Right lobe of liver (tissue), 6 donors: ENCODE results near the gene NOS1AP. TPM values are rescaled to one million over a fixed set of nuclear protein-coding genes. Genes with fewer than 3 reads are reported as not detected.
"Not testable (repeated sequence)": the region's sequence is repeated elsewhere in the genome, so short reads cannot be mapped to it uniquely, and the experiment has no call there.

Experiments
- ATAC-seq, 4 donors: fragments of 200-7000 bp; cut with Tn5 transposase; one replicate each; pipeline ENCODE4 v1.9.1; 2020; ENCODE audit warnings: mild to moderate bottlenecking in 4 of 4, moderate library complexity in 4 of 4
- DNase-seq, 3 donors: peaks; one replicate each; pipeline ENCODE4 v3.0.0-alpha.2; 2020
- H3K27ac ChIP-seq, 3 donors: fragments of 200-600 bp; one replicate each; pipeline ENCODE4 v1.8.0; 2022
- H3K27me3 ChIP-seq, 2 donors: fragments of 200-600 bp; one replicate each; pipeline ENCODE4 v1.8.0; 2022
- H3K36me3 ChIP-seq, 4 donors: fragments of 200-600 bp; sonication (generic) in 1 of 4; one replicate each; pipeline versions ENCODE4 v1.5.1 to v1.8.0; 2017 to 2022; ENCODE audit warnings: control low read depth in 1 of 4
- H3K4me1 ChIP-seq, 4 donors: fragments of 200-600 bp; sonication (generic) in 1 of 4; one replicate each; pipeline versions ENCODE4 v1.5.1 to v1.8.0; 2017 to 2022; ENCODE audit warnings: control low read depth in 1 of 4
- H3K4me3 ChIP-seq, 3 donors: fragments of 200-600 bp; one replicate each; pipeline ENCODE4 v1.8.0; 2022
- H3K9me3 ChIP-seq, 4 donors: fragments of 200-600 bp; sonication (generic) in 1 of 4; one replicate each; pipeline versions ENCODE4 v1.5.1 to v1.8.0; 2017 to 2022; ENCODE audit warnings: control low read depth in 1 of 4
- POLR2A ChIP-seq: fragments of 450-650 bp; IDR thresholded peaks from one replicate; pipeline ENCODE4 v1.6.1; 2017; ENCODE audit warnings: antibody characterized with exemption, mild to moderate bottlenecking
- WGBS: methylation state at CpG from one replicate; pipeline ENCODE4 v1.1.6; 2018; ENCODE audit warnings: low coverage, low lambda C conversion rate; ENCODE audit not compliant: insufficient coverage; ENCODE audit errors: missing lambda C conversion rate; 5-methylcytosine and 5-hydroxymethylcytosine counted together
- intact Hi-C, 2 donors: fragments of 100-400 bp; cut with DNase I; formaldehyde crosslinking; loops; one replicate each; pipeline versions ENCODE4 v1.11.2 to v1.14.1; 2022
- microRNA counts: library from miRNA; unstranded; fragments of <30 nt; microRNA quantifications from one replicate; lab custom pipeline; 2016
- microRNA-seq, 2 donors: library from miRNA; unstranded; fragments of <30 nt; microRNA quantifications; one replicate each; pipeline ENCODE4, GENCODE V29; 2019 to 2020
- small RNA-seq, 2 experiments: library from RNA; depleted of rRNA; stranded (forward); fragments of <200 nt; gene quantifications; one replicate each; pipeline ENCODE3, GENCODE V24; 2016
- total RNA-seq, 6 experiments: library from RNA; depleted of rRNA in 2 of 6; stranded (reverse); fragments of >200 nt in 2 of 6; fragmentation: NEBNext Ultra II Directional in 3 of 6; extraction: Animal tissue kit (Norgen Biotek cat#: 25700) in 3 of 6; gene quantifications; one replicate each; pipeline versions ENCODE4 v1.1.0 to v1.2.4, GENCODE V29; 2016 to 2023
- TF ChIP-seq, protein P1 (sequence below), 4 donors: fragments of 200-600 bp in 3 of 4; fragments of 450-650 bp in 1 of 4; IDR thresholded peaks; one replicate each; pipeline versions ENCODE4 v1.5.1 to v1.8.0; 2016 to 2022; ENCODE audit warnings: antibody characterized with exemption in 4 of 4, mild to moderate bottlenecking in 2 of 4
- donor health status: DM: no; HTN: yes; CAD: no.
- donor health status: DM: no; HTN: no; CAD: no.
- donor health status: DM: no; HTN: no; CAD: no.
- donor health status: DM: no; HTN: yes; CAD: no.
- donor health status: DM: no; HTN: yes; CAD: no.

The NOS1AP gene
- total RNA-seq, 6 experiments from 2014 or later = 4.7 to 24.8 (median 11.6) TPM

DNA sequence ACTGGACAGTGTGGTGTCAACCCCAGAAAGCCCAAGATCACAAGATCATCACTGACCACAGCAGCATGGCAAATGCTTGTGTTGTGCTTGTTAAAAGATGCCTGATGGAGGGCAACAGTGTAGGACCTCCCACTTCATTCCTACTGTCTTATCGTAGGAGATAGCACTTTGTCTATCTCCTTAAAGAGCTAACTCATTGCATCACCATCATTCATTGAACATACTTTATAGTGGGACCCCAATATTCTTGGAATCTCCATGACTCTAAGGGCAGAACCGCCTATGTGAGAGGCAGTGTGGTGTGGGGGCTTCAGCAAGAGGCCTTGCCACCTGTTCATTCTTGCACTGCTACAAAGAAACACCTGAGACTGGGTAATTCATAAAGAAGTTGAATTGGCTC is 347.4 kb downstream of the NOS1AP start:
- 78% methylated on average over 2 of the region's 2 CpGs for WGBS
- no peaks in the 10 kb centered on the region for H3K36me3 ChIP-seq
- no peak for ATAC-seq
- DNase-seq = no peak
- intact Hi-C loops = no loop called here
- TF ChIP-seq, protein P1, sequence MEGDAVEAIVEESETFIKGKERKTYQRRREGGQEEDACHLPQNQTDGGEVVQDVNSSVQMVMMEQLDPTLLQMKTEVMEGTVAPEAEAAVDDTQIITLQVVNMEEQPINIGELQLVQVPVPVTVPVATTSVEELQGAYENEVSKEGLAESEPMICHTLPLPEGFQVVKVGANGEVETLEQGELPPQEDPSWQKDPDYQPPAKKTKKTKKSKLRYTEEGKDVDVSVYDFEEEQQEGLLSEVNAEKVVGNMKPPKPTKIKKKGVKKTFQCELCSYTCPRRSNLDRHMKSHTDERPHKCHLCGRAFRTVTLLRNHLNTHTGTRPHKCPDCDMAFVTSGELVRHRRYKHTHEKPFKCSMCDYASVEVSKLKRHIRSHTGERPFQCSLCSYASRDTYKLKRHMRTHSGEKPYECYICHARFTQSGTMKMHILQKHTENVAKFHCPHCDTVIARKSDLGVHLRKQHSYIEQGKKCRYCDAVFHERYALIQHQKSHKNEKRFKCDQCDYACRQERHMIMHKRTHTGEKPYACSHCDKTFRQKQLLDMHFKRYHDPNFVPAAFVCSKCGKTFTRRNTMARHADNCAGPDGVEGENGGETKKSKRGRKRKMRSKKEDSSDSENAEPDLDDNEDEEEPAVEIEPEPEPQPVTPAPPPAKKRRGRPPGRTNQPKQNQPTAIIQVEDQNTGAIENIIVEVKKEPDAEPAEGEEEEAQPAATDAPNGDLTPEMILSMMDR (IDR thresholded peaks at IDR 0.05) = no peak
- no peak for TF ChIP-seq POLR2A
- no peaks in the 10 kb centered on the region for H3K4me1 ChIP-seq
- no peaks in the 10 kb centered on the region for H3K27me3 ChIP-seq
- no peaks in the 10 kb centered on the region for H3K9me3 ChIP-seq
- no peak overlapping the region for H3K27ac ChIP-seq
- no peak overlapping the region for H3K4me3 ChIP-seq

DNA sequence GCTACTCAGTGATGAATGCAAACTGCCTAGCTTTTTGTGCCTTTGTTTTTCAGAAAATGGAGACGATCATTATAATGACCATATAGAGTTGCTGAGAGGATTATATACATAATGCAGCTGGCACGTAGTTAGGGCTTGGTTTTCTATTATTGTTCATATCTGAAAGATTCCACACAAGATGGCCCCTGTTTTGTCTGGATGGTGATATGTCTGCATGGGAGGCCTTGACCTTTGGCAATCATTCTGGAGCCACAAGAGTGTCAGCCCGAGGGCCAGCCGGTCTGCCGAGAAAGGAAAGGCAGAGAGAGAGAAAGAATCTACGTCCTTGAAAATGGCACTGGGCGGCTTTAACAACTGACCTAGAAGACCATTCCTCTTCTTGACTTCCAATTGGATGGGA is 348.2 kb downstream of the NOS1AP start:
- ATAC-seq (no peak), DNase-seq (no peak)
- intact Hi-C loops = no loop called here
- Histone ChIP-seq H3K27me3 (no peaks in the 10 kb centered on the region), H3K36me3 (no peaks in the 10 kb centered on the region), H3K4me3 (no peak overlapping the region), H3K9me3 (no peaks in the 10 kb centered on the region), H3K27ac (no peak overlapping the region), H3K4me1 (no peaks in the 10 kb centered on the region)
- TF ChIP-seq POLR2A = no peak
- TF ChIP-seq, protein P1 (IDR thresholded peaks at IDR 0.05) = no peak
- WGBS = 80% methylated on average over 7 of the region's 7 CpGs

DNA sequence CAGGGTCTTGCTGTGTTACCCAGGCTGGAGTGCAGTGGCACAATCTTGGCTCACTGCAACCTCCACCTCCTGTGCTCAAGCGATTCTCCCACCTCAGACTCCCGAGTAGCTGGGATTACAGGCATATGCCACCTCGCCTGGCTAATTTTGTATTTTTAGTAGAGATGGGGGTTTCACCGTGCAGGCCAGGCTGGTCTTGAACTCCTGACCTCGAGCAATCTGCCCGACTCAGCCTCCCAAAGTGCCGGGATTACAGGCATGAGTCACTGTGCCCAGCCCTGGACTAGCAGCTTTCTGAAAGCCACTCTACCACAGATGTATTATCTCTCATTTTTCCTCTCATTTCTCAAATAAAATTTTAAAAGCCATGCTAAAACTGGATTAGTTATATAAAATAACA is 349.1 kb downstream of the NOS1AP start:
- H3K4me1 ChIP-seq, ATAC-seq, H3K27me3 ChIP-seq, H3K4me3 ChIP-seq, H3K27ac ChIP-seq, H3K9me3 ChIP-seq, intact Hi-C loops, H3K36me3 ChIP-seq, DNase-seq: not testable (repeated sequence)
- WGBS = 55% methylated on average over 4 of the region's 7 CpGs

DNA sequence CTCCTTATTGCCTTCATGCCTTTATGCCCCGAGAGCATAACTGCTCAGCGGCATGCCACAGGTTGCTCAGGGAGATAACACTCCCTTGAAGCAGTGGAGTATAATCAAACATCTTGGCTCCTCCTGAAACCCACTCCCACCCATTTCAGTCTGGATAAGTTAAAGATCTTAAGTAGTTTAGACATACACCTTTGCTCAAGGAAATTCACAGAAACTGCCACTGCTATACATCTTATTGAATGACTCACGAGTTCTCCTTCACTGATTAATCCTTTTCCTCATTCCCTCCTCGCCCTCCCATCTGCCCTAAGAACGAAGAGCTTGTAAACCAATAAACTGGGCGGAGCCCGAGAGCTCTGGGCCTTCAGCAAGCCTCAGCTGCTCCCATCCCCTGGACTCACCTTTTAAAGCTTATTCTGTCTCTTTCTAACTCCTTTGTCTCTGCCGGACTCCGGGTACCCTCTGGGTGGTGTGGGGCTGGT is 350.0 kb downstream of the NOS1AP start:
- H3K27ac ChIP-seq, ATAC-seq, H3K4me1 ChIP-seq, H3K27me3 ChIP-seq, H3K36me3 ChIP-seq, H3K4me3 ChIP-seq, H3K9me3 ChIP-seq, intact Hi-C loops, DNase-seq: not testable (repeated sequence)
- 57% methylated on average over 7 of the region's 9 CpGs for WGBS

MicroRNAs within 50 kb of the gene (microRNA counts, 767-probe panel; counts per million panel counts)
- 237 counts per million for microRNA hsa-miR-556-3p (lab: Ali Mortazavi, UCI)
- microRNA hsa-miR-556-5p (lab: Ali Mortazavi, UCI) = 237 counts per million

Small RNA genes lying within 50 kb of the gene (microRNA-seq; reads per million reads assigned to microRNA genes)
- gene MIR4654 (0 reads per million in 2 donors), gene MIR556 (93.1 to 120 reads per million in 2 donors)

Small RNA genes lying within 50 kb of the gene (small RNA-seq; reads per million reads assigned to genes)
- gene MIR4654 = 0 to 0.29 reads per million in 2 experiments
- gene MIR556 = 0.10 to 0.52 reads per million in 2 experiments
- gene RNA5SP61 = 0 reads per million in 2 experiments

Other genes starting within 250 kb of the NOS1AP start
- gene OLFML2B, start 45.8 kb upstream of the NOS1AP start, total RNA-seq = 1 to 10 TPM in 3 of 6 experiments, under 1 TPM in 3; 0.37 to 2.1 (median 1.3) TPM